Measurements from ENCODE around the gene FOXO6. TPM values are rescaled to one million over a fixed set of nuclear protein-coding genes. Genes with fewer than 3 reads are reported as not detected.

FOXO6 gene
- total and polyA plus RNA-seq, 9 of the 15 experiments (the other 6 are each of a cell fraction or from before 2014, with no cell fraction given), result 0.04 to 0.31 (median 0.12) TPM; not detected in 5

GRCh38 chr1:41344708-41345159 lies 16.5 kb upstream of the FOXO6 start:
- Histone ChIP-seq H3K9ac (ENCODE audit: insufficient read depth in 1 of 2, low read depth in 2 of 2, low read length in 2 of 2) (no peak overlapping the region), H3K9me1 (ENCODE audit: control insufficient read depth, insufficient read depth, low read length) (no peaks in the 10 kb centered on the region), H3K4me2 (ENCODE audit: insufficient read depth, low read length) (no peak overlapping the region), H4K20me1 (replicated peaks; ENCODE audit: control insufficient read depth, insufficient read depth, low read length) (no peaks in the 10 kb centered on the region), H3K27me3 (ENCODE audit: control insufficient read depth in 2 of 2, insufficient read depth in 2 of 2, low read length in 2 of 2) (peaks cover 0 to 9% of the 10 kb centered on the region in 2 experiments; a peak in 2 of 5 replicates), H3K4me3 (no peak overlapping the region), H3K9me3 (replicated peaks; ENCODE audit: control insufficient read depth, insufficient read depth, low read depth, low read length) (no peaks in the 10 kb centered on the region), H3K36me3 (ENCODE audit: control insufficient read depth, insufficient read depth, low read length) (no peaks in the 10 kb centered on the region), H3K79me2 (ENCODE audit: control insufficient read depth, insufficient read depth, low read length) (no peaks in the 10 kb centered on the region), H2AFZ (ENCODE audit: low read depth, low read length) (no peak overlapping the region), H3K4me1 (replicated peaks in 1 of 2; ENCODE audit: control insufficient read depth in 2 of 2, insufficient read depth in 2 of 2, low read length in 2 of 2) (peaks cover 0 to 4% of the 10 kb centered on the region in 2 experiments; a peak in 3 of 5 replicates), H3K27ac (ENCODE audit: extremely low read depth, low read depth, low read length) (no peak overlapping the region)
- ChIA-PET POLR2A (interaction anchor here (0.9 kb wide), 1 partner anchor 18 kb away, joined by 3 read pairs; no protein-coding TSS in a partner anchor), CTCF (ENCODE audit: low intra/inter-chr PET ratio) (no interaction called here)
- in situ Hi-C loops (cut with MboI) (no loop called here), intact Hi-C loops (cut with micrococcal nuclease) (no loop called here)
- FAIRE-seq (no peak), DNase-seq (ENCODE audit: extremely low read depth in 1 of 4, low spot score in 3 of 4) (no peak), ATAC-seq (no peak)
- TF ChIP-seq, protein P1, sequence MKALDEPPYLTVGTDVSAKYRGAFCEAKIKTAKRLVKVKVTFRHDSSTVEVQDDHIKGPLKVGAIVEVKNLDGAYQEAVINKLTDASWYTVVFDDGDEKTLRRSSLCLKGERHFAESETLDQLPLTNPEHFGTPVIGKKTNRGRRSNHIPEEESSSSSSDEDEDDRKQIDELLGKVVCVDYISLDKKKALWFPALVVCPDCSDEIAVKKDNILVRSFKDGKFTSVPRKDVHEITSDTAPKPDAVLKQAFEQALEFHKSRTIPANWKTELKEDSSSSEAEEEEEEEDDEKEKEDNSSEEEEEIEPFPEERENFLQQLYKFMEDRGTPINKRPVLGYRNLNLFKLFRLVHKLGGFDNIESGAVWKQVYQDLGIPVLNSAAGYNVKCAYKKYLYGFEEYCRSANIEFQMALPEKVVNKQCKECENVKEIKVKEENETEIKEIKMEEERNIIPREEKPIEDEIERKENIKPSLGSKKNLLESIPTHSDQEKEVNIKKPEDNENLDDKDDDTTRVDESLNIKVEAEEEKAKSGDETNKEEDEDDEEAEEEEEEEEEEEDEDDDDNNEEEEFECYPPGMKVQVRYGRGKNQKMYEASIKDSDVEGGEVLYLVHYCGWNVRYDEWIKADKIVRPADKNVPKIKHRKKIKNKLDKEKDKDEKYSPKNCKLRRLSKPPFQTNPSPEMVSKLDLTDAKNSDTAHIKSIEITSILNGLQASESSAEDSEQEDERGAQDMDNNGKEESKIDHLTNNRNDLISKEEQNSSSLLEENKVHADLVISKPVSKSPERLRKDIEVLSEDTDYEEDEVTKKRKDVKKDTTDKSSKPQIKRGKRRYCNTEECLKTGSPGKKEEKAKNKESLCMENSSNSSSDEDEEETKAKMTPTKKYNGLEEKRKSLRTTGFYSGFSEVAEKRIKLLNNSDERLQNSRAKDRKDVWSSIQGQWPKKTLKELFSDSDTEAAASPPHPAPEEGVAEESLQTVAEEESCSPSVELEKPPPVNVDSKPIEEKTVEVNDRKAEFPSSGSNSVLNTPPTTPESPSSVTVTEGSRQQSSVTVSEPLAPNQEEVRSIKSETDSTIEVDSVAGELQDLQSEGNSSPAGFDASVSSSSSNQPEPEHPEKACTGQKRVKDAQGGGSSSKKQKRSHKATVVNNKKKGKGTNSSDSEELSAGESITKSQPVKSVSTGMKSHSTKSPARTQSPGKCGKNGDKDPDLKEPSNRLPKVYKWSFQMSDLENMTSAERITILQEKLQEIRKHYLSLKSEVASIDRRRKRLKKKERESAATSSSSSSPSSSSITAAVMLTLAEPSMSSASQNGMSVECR (CRISPR knock-in tag; IDR thresholded peaks at IDR 0.05), result no peak
- TF ChIP-seq XRCC4 (IDR thresholded peaks at IDR 0.05; ENCODE audit: extremely low read depth, insufficient read depth, insufficient read length), result no peak
- 11% methylated on average over 5 of the region's 5 CpGs for WGBS (ENCODE audit: insufficient coverage, low coverage, missing lambda C conversion rate)
- BruUV-seq (replicated peaks), result no TSS peak

Data from K562 (cell line).